Measurements from ENCODE around the gene ARID2. TPM values are rescaled to one million over a fixed set of nuclear protein-coding genes. Genes with fewer than 3 reads are reported as not detected.

The ARID2 gene
- total and polyA plus RNA-seq, 2 of the 13 experiments (the other 11 are each of a cell fraction or from before 2014, with no cell fraction given) = 15.9 to 22.2 TPM

GRCh38 chr12:45831590-45831989, 102.1 kb downstream of the ARID2 start (continued):
- TF ChIP-seq, protein P1, sequence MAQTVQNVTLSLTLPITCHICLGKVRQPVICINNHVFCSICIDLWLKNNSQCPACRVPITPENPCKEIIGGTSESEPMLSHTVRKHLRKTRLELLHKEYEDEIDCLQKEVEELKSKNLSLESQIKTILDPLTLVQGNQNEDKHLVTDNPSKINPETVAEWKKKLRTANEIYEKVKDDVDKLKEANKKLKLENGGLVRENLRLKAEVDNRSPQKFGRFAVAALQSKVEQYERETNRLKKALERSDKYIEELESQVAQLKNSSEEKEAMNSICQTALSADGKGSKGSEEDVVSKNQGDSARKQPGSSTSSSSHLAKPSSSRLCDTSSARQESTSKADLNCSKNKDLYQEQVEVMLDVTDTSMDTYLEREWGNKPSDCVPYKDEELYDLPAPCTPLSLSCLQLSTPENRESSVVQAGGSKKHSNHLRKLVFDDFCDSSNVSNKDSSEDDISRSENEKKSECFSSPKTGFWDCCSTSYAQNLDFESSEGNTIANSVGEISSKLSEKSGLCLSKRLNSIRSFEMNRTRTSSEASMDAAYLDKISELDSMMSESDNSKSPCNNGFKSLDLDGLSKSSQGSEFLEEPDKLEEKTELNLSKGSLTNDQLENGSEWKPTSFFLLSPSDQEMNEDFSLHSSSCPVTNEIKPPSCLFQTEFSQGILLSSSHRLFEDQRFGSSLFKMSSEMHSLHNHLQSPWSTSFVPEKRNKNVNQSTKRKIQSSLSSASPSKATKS (CRISPR knock-in tag; IDR thresholded peaks at IDR 0.05) = no peak
- TF ChIP-seq, protein P2, sequence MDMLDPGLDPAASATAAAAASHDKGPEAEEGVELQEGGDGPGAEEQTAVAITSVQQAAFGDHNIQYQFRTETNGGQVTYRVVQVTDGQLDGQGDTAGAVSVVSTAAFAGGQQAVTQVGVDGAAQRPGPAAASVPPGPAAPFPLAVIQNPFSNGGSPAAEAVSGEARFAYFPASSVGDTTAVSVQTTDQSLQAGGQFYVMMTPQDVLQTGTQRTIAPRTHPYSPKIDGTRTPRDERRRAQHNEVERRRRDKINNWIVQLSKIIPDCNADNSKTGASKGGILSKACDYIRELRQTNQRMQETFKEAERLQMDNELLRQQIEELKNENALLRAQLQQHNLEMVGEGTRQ (IDR thresholded peaks at IDR 0.05; ENCODE audit: low read depth, low read length) = no peak
- TF ChIP-seq, protein P2 (CRISPR knock-in tag; IDR thresholded peaks at IDR 0.05; ENCODE audit: borderline replicate concordance) = no peak
- TF ChIP-seq BCL6 (CRISPR knock-in tag; IDR thresholded peaks at IDR 0.05) (no peak), ZNF546 (CRISPR knock-in tag; conservative IDR thresholded peaks at IDR 0.05) (no peak), NFIB (CRISPR knock-in tag; IDR thresholded peaks at IDR 0.05; ENCODE audit: borderline replicate concordance) (no peak)
- TF ChIP-seq, protein P3, sequence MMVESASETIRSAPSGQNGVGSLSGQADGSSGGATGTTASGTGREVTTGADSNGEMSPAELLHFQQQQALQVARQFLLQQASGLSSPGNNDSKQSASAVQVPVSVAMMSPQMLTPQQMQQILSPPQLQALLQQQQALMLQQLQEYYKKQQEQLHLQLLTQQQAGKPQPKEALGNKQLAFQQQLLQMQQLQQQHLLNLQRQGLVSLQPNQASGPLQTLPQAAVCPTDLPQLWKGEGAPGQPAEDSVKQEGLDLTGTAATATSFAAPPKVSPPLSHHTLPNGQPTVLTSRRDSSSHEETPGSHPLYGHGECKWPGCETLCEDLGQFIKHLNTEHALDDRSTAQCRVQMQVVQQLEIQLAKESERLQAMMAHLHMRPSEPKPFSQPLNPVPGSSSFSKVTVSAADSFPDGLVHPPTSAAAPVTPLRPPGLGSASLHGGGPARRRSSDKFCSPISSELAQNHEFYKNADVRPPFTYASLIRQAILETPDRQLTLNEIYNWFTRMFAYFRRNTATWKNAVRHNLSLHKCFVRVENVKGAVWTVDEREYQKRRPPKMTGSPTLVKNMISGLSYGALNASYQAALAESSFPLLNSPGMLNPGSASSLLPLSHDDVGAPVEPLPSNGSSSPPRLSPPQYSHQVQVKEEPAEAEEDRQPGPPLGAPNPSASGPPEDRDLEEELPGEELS (CRISPR knock-in tag; IDR thresholded peaks at IDR 0.05) = no peak

Measured in HepG2 (cell line).